ENCODE data around the gene TSSC4. TPM values are rescaled to one million over a fixed set of nuclear protein-coding genes. Genes with fewer than 3 reads are reported as not detected.

Gene TSSC4
- total and polyA plus RNA-seq, 8 donors = 9.4 to 147 (median 53.2) TPM

DNA sequence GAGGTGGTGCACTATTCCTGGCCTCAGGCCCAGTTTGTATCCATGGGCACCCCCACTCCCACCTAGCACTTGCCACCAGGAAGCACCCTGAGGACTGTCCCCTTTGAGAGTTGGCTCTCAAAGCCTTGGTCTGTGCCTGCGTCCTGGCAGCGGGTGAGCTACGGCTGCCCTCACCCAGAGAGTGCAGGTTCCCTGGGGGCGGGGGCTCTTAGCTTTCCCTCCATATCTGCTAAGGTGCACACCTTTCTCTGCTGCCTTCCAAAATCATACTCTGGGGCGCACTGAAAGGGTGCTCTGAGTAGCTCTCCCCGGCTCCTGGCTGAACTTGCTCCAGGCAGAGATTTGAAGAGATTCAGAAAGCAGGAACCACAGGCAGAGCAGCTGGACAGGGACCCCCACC is 51.4 kb downstream of the TSSC4 start:
- no peak for DNase-seq
- intact Hi-C loops (cut with DNase I; ENCODE audit: low total_unique reads) = no loop called here
- H3K4me3 ChIP-seq = no peak overlapping the region
- TF ChIP-seq POLR2AphosphoS5 (IDR thresholded peaks at IDR 0.05) (no peak), EP300 (IDR thresholded peaks at IDR 0.05) (no peak), POLR2A (IDR thresholded peaks at IDR 0.05) (no peak)
- TF ChIP-seq, protein P1, sequence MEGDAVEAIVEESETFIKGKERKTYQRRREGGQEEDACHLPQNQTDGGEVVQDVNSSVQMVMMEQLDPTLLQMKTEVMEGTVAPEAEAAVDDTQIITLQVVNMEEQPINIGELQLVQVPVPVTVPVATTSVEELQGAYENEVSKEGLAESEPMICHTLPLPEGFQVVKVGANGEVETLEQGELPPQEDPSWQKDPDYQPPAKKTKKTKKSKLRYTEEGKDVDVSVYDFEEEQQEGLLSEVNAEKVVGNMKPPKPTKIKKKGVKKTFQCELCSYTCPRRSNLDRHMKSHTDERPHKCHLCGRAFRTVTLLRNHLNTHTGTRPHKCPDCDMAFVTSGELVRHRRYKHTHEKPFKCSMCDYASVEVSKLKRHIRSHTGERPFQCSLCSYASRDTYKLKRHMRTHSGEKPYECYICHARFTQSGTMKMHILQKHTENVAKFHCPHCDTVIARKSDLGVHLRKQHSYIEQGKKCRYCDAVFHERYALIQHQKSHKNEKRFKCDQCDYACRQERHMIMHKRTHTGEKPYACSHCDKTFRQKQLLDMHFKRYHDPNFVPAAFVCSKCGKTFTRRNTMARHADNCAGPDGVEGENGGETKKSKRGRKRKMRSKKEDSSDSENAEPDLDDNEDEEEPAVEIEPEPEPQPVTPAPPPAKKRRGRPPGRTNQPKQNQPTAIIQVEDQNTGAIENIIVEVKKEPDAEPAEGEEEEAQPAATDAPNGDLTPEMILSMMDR (IDR thresholded peaks at IDR 0.05) = no peak
- peaks cover 12 to 16% (median 16%) of the 10 kb centered on the region in 4 donors for H3K4me1 ChIP-seq
- no peak overlapping the region for H3K27ac ChIP-seq
- H3K27me3 ChIP-seq = peaks cover 0 to 52% (median 0%) of the 10 kb centered on the region in 3 donors
- H3K36me3 ChIP-seq = no peaks in the 10 kb centered on the region
- H3K9me3 ChIP-seq = no peaks in the 10 kb centered on the region
- 69 to 85% (median 72%) methylated on average over 4 to 6 of the region's 6 CpGs for WGBS, 5 donors

DNA sequence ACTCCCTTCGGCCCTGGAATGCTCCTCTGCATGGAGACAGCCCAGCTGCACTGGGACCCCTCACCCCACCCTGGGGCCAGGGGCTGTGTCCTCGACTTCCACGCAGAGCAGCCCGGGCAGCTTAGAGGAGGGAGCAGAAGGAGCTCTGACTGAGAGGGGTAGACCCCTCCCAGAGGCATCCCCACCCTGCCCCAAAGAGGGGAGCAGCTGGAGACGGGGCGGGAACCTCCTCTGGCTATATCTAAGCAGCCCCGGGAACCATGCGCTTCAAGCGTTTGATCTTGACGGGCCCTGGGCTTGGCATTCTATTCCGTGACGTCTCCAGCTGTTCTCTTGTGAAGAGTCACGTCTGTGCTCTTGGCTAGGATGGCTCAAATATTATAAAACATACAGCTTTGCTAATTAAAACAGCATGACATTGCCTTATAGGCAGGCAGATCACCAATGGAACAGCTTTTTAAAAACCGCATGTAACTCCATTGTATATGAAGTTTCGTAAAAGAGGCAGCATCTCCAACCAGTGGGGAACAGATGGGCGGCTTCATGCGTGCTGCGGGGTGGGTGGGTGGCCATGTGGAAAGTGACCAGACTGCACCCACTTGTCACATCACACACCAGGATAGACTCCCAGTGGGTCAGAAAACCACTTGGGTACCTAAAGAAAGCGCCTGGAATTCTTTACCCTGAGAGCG is 51.9 kb downstream of the TSSC4 start:
- intact Hi-C loops (cut with DNase I; ENCODE audit: low total_unique reads) = no loop called here
- peak in 1 of 2 donors; percentile 79 for DNase-seq
- WGBS, 5 donors = 63 to 74% (median 71%) methylated on average over 15 to 20 of the region's 20 CpGs
- no peaks in the 10 kb centered on the region for H3K9me3 ChIP-seq
- H3K27me3 ChIP-seq = peaks cover 0 to 46% (median 0%) of the 10 kb centered on the region in 3 donors
- peaks cover 6 to 10% (median 10%) of the 10 kb centered on the region in 4 donors for H3K4me1 ChIP-seq
- no peak overlapping the region for H3K4me3 ChIP-seq
- no peak for TF ChIP-seq POLR2A (IDR thresholded peaks at IDR 0.05)
- H3K27ac ChIP-seq = no peak overlapping the region
- H3K36me3 ChIP-seq = no peaks in the 10 kb centered on the region

GRCh38 chr11:2453436-2453835 is 52.9 kb downstream of the TSSC4 start:
- Histone ChIP-seq H3K9me3 (no peaks in the 10 kb centered on the region), H3K4me1 (peaks cover 0 to 2% (median under 1%) of the 10 kb centered on the region in 4 donors), H3K4me3 (no peak overlapping the region), H3K27me3 (peaks cover 0 to 38% (median 0%) of the 10 kb centered on the region in 3 donors), H3K27ac (no peak overlapping the region), H3K36me3 (no peaks in the 10 kb centered on the region)
- intact Hi-C loops (cut with DNase I; ENCODE audit: low total_unique reads) = no loop called here
- DNase-seq = no peak
- TF ChIP-seq, protein P1 (IDR thresholded peaks at IDR 0.05) = no peak
- TF ChIP-seq POLR2A (IDR thresholded peaks at IDR 0.05) (no peak), POLR2AphosphoS5 (IDR thresholded peaks at IDR 0.05) (no peak), EP300 (IDR thresholded peaks at IDR 0.05) (no peak)
- 93 to 97% (median 96%) methylated on average over 5 of the region's 5 CpGs for WGBS, 5 donors

Small RNAs within 50 kb of the gene (small RNA-seq; reads per million reads assigned to genes)
- 0 reads per million in 4 donors for gene RF00019

Other genes starting within 250 kb of the TSSC4 start
- gene INS, start 239.5 kb upstream of the TSSC4 start, total RNA-seq = not detected
- gene INS, start 239.5 kb upstream of the TSSC4 start, polyA plus RNA-seq = 10 to 100 TPM in 1 of 3 donors, 1 to 10 TPM in 1, not detected in 1; 7.2 to 37.6 TPM
- gene TH, start 228.9 kb upstream of the TSSC4 start, total RNA-seq = not detected
- gene TH, start 228.9 kb upstream of the TSSC4 start, polyA plus RNA-seq = 1 to 10 TPM in 1 of 3 donors, under 1 TPM in 1, not detected in 1; 0.13 to 1.7 TPM
- gene ASCL2, start 130.2 kb upstream of the TSSC4 start, total RNA-seq = 1 to 10 TPM in 1 of 5 donors, not detected in 4; 2.6 TPM
- gene ASCL2, start 130.2 kb upstream of the TSSC4 start, polyA plus RNA-seq = 1 to 10 TPM in 2 of 3 donors, under 1 TPM in 1; 0.81 to 6.3 (median 1.8) TPM
- gene C11orf21, start 98.8 kb upstream of the TSSC4 start, total RNA-seq = 1 to 10 TPM in 1 of 5 donors, under 1 TPM in 2, not detected in 2; 0.72 to 1.3 (median 0.92) TPM
- gene C11orf21, start 98.8 kb upstream of the TSSC4 start, polyA plus RNA-seq = 1 to 10 TPM in 1 of 3 donors, under 1 TPM in 2; 0.61 to 1.8 (median 0.63) TPM
- 1 to 10 TPM in 1 of 5 donors, not detected in 4; 1.5 TPM for gene TSPAN32, start 98.7 kb upstream of the TSSC4 start, total RNA-seq
- 1 to 10 TPM; 1.1 to 9.0 (median 3.1) TPM for gene TSPAN32, start 98.7 kb upstream of the TSSC4 start, polyA plus RNA-seq
- gene CD81, start 23.4 kb upstream of the TSSC4 start, total RNA-seq = 100 to 1,000 TPM; 218 to 263 (median 227) TPM
- gene CD81, start 23.4 kb upstream of the TSSC4 start, polyA plus RNA-seq = 100 to 1,000 TPM in 2 of 3 donors, 10 to 100 TPM in 1; 95.0 to 327 (median 120) TPM
- gene TRPM5, start 43.8 kb downstream of the TSSC4 start, total RNA-seq = 10 to 100 TPM in 1 of 5 donors, under 1 TPM in 3, not detected in 1; 0.43 to 11.6 (median 0.50) TPM
- under 1 TPM; 0.15 to 0.61 (median 0.31) TPM for gene TRPM5, start 43.8 kb downstream of the TSSC4 start, polyA plus RNA-seq
- gene KCNQ1, start 44.3 kb downstream of the TSSC4 start, total RNA-seq = 100 to 1,000 TPM in 1 of 5 donors, 10 to 100 TPM in 4; 12.1 to 155 (median 75.9) TPM
- 10 to 100 TPM; 29.3 to 55.8 (median 42.2) TPM for gene KCNQ1, start 44.3 kb downstream of the TSSC4 start, polyA plus RNA-seq

Measured in stomach (tissue), 9 donors.